CD4-positive, alpha-beta T cell treated with Interleukin-2 at 100 ng/mL for 4 hours (primary cell): ENCODE data around the gene HECA.
"Not testable (repeated sequence)": the region's sequence is repeated elsewhere in the genome, so short reads cannot be mapped to it uniquely, and the experiment has no call there.

Experiments
- DNase-seq: peaks from one replicate; pipeline ENCODE4 v3.0.0-alpha.2; 2020; ENCODE audit warnings: low spot score

HECA gene

GRCh38 chr6:139205843-139206242 is 71.0 kb downstream of the HECA start:
- no peak for DNase-seq

GRCh38 chr6:139210766-139211165 is 75.9 kb downstream of the HECA start:
- DNase-seq: not testable (repeated sequence)

- not testable (repeated sequence) for DNase-seq
These were observed 77.6 kb downstream of the HECA start for GRCh38 chr6:139212460-139212859.

GRCh38 chr6:139219271-139219729 is 84.4 kb downstream of the HECA start:
- DNase-seq: peak; percentile 86

GRCh38 chr6:139219746-139220145 is 84.9 kb downstream of the HECA start:
- no peak for DNase-seq

GRCh38 chr6:139228387-139228786 is 93.5 kb downstream of the HECA start:
- not testable (repeated sequence) for DNase-seq
